ENCODE data around the gene B4GALNT3.

The B4GALNT3 gene

DNA sequence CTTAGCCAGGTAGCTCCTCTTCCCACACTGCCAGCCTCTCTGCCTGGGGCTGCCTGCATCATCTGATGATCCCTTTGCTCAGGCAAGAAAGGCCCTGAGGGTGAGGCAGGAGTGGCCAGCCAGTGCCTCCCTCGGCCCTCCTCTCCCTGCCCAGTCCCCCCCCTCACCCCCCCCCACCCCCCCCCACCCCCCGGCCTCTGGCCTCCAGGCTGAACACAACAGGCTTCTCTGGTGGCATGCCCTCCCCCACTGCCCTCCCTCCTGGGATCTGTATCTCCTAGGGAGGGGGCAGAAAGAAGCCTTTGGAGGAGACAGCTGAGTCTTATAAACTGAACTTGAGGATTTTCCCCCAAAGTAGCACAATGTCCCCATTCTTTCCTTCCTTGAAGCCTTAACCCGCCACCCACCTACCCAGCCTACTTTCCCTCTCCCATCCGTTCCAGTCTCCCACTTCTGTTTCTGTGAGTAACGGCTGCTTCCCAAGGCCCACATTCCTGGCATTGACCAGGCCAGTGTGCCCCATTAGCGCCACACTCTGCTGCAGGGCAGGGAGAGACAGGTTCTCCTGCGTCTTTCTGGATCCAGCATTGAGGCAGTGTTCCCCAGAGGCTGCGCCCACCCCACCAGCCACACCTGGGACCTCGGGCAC lies 82.1 kb downstream of the B4GALNT3 start:
- no peak for FAIRE-seq

DNA sequence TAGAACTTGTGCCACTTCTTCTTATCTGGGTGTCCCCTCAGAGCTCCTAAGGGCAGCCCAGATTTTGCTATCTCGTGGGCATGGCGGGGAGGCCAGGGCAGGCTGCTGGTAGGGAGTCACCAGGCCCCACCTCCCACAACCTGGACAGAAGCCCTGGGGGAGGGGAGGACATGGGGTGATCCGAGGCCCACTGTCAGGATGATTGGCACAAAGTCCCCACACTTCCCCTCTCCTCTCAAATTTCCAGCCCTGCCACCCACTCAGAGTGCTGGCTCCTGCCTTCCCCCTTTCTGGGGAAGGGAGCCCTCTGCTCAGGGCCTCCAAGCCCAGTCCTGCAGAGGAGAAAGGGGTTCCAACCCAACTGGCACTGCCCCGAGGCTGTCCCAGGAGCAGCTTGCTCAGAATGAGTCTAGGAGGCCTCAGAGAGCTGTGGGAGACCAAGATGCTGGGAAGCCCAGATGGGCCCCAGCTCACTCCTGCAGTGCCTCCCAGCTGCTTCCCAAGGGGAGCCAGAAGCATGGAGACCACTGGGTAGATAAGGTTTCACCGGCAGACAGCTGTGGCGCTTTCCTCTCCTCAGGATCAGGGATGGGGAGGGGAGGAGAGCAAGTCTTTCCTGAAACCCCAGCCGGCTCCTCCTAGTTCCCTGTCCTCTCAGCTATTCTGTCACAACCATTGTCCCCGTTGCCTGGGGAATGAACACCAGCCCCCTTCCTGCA lies 82.8 kb downstream of the B4GALNT3 start:
- no peak for FAIRE-seq

DNA sequence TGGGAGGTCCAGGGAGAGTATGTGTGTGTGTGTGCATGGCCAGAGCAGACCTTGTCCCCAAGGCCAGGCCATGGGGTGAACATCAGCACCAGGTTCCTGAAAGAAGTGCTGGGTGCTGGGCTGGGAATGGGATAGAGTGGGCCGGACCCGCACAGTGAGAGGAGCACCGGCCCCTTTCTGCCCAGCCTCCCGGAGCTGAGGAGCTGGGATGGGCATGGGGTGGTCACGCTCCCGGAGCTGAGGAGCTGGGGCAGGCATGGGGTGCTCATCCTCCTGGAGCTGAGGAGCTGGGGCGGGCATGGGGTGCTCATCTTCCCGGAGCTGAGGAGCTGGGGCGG lies 83.3 kb downstream of the B4GALNT3 start:
- no peak for FAIRE-seq

DNA sequence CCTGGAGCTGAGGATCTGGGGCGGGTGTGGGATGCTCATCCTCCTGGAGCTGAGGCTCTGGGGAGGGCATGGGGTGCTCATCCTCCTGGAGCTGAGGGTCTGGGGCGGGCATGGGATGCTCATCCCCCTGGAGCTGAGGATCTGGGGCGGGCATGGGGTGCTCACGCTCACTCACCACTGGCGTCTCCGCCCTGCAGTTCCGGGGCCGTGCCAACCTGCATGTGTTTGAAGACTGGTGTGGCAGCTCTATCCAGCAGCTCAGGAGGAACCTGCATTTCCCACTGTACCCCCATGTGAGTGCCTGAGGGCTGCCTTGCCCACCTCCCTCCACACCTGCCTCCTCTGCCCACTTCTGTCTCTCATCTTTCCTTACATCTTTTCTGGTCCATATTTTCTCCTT lies 84.4 kb downstream of the B4GALNT3 start:
- no peak for FAIRE-seq

DNA sequence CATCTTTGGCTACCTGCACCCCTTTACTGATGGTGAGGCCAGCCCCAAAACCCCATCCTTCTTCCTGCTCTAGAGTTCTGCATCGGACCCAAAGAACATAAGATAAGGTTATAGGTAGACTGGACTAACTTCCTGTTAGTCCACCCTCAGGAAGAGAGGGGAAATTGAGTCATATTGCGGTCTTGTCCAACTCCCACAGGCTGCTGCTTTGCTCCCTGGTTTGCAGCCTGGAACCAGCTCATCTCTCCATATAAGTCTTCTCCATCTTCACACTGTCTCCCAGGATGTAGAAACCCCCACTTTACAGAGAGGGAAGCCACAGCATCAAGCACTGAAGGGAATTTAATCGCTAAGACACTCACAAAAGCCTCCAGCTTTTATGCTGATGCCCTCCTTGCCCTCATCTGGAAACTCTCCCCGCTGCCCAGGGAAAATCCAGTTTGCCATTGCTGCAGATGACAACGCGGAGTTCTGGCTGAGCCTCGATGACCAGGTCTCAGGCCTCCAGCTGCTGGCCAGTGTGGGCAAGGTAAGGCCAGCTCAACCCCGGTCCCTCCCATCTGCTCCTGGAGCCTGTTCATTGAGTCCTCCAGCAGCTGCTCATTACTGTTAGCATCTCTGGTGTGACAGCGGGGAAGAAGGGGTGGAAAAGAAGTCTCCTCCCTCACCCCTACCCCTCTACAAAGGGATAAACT lies 85.3 kb downstream of the B4GALNT3 start:
- FAIRE-seq = no peak

DNA sequence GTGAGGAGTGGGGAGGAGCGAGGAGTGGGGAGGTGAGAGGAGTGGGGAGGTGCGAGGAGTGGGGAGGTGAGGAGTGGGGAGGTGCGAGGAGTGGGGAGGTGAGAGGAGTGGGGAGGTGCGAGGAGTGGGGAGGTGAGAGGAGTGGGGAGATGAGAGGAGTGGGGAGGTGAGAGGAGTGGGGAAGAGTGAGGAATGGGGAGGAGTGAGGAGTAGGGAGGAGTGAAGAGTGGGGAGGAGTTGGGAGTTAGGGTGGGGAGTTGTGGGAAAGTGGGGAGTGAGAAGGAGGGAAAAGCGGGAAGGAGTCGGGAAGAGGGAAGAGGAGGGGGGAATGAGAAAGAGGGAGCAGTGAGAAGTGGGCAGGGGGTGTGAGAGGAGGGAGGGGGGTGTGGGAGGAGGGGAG lies 86.1 kb downstream of the B4GALNT3 start:
- FAIRE-seq = no peak

DNA sequence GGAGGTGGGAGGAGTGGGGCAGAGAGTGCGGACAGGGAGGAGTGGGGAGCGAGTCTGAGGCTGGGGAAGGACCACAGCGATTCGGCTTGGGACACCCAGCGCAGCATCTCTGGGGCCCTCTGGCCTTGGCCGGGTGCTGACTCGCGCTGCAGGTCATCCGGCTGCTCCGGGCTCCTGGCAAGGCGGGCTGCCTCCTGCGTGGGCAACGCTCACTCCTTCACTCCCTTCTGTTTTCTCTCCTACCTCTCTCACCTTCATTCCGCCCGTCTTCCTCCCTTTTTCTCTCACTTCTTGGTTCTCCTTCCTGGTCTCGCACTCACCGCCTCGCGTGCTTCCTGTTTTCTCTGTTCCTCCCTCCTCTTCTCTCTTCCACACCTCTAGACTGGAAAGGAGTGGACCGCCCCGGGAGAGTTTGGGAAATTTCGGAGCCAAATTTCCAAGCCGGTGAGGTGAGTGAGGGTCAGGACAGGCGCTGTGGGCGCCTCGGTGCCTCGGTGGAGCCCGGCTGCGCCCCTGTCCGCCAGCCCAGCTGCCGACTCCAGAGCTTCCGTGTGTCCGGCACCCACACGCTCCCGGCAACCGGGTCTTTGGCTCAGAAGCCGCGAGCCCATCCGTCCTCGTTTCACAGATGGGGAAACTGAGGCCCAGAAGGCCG lies 86.7 kb downstream of the B4GALNT3 start:
- FAIRE-seq = no peak

DNA sequence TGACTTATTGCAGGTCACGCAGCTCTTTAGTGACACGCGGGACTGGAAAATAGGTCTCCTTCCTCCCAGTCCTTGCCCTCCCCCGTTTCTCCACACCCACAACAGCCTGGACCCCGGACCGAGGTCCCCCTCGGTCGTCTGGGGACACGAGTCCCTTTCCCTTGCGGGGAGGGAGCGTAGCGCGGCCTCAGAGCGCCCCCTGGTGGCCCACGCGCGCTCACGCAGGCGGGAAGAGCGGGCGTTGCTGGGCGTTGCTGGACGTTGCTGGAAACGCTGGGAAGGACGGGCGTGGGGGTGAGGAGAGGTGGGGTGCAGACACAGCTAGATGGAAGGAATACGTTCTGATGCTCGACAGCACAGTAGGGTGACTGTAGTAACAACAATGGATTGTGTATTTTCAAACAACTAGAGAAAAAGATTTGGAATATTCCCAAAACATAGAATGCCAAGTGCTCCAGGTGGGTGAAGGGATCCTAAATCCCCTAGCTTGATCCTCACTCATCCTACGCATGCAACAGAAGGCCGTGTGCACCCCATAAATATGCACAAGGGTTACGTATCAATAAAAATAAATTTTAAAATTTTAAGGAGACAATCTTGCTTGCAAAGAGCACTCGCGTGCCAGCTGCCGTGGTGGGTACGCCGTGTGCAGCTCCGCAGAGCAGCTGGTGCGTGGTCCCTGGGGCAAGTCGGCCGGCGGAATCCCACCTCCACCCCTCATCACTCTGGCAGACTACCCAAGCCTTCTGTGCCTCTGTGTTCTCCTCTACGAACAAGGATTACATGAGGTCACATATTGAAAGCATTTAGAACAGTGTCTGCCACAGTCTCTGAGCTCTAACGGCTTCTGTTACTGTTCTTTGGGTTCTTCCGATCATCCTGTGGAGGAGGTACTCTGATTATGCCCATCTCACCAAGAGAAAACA lies 87.4 kb downstream of the B4GALNT3 start:
- FAIRE-seq = no peak

DNA sequence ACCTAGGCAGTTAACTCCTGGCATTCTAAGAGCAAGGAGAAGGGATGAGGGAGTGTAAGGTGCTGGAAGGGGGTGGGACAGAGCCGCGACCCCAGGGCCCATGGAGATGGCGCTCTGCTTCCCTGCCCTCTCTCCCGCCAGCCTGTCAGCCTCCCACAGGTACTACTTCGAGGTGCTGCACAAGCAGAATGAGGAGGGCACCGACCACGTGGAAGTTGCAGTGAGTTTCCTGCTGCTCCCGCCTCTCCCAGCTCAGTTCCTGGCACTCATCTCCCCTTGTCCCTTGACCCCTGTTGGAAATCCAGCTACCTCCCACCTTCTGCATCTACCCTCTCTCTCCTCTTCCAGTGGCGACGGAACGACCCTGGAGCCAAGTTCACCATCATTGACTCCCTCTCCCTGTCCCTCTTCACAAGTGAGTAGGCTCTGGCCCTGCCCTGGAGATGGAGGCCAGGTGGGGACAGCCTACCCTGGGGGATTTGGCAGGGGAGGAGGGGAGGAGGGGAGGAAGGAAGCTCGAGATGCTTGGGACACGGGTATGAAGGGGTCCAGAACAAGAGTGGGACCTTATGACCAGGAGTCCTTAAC lies 88.2 kb downstream of the B4GALNT3 start:
- no peak for FAIRE-seq

DNA sequence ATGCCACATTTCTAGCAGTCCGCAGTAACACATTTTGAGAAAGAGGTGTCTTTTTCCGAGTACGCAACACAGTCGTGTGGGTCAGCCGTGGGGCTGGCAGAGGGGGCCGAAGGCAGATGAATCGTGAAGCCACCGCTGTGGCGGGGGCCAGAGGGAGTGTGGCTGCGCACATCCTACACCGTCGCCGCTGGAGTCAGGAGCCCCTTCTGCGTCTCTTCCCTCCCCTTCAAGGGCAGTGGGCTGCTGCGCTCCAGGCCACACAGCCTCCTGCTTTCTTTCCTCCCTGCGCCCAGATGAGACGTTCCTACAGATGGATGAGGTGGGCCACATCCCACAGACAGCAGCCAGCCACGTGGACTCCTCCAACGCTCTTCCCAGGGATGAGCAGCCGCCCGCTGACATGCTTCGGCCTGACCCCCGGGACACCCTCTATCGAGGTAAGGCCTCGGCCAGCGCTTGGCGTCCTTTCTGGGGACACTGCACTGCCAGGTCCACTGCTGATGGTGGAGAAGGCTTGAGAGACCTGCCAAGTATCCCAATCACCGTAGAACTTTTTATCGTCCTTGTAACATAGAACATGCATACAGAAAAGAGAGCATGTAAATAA lies 89.8 kb downstream of the B4GALNT3 start:
- FAIRE-seq = no peak

DNA sequence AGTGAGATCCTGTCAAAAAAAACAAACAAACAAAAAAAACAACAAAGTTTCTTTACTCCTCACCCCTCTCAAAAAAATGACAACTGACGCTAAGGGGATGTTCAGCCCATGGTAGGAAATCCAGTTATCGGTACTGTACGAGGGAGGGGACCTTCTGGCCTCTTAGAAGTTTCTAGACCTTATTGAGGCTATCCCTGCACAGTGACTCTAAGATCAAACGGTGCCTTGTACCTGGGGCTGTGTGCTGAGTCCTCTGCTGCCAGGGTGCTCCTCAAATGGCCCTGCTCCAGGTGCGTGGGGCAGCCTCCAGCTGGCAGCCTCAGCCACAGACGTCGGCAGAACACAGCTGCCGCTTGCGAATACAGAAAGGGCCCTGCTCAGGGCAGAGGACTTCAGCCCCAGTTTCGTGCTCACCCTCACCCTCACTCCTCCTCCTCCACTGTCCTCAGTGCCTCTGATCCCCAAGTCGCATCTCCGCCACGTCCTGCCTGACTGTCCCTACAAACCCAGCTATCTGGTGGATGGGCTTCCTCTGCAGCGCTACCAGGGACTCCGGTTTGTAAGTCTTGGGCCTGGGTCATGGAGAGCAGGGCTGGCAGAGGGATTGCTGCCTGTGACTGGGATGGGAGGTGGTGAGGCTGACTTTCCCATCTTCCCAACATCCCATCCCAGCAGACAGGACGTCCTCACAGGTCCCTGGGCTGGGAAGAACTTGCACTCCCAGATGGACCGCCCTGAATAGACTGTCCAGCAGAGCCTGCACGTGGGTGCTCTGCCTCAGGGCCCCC lies 90.9 kb downstream of the B4GALNT3 start:
- no peak for FAIRE-seq

DNA sequence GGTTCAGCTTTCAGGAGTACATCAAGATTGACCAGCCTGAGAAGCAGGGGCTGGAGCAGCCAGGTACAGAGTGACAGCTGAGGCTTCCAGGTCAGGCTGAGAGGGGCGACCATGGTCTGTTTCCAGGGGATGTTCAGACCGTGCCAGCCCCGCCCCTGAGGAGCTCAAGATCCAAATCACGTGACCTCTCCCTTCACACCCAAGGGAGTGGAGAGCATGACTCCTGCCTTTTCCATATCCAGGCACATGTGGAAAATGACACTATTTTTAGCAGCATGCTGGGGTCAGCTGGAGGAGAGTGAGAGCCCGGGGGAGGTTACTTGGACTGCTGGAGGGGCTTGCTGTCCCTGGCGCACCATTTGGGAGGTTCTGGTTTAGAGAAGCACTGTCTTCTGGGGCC lies 92.7 kb downstream of the B4GALNT3 start:
- FAIRE-seq = no peak

DNA sequence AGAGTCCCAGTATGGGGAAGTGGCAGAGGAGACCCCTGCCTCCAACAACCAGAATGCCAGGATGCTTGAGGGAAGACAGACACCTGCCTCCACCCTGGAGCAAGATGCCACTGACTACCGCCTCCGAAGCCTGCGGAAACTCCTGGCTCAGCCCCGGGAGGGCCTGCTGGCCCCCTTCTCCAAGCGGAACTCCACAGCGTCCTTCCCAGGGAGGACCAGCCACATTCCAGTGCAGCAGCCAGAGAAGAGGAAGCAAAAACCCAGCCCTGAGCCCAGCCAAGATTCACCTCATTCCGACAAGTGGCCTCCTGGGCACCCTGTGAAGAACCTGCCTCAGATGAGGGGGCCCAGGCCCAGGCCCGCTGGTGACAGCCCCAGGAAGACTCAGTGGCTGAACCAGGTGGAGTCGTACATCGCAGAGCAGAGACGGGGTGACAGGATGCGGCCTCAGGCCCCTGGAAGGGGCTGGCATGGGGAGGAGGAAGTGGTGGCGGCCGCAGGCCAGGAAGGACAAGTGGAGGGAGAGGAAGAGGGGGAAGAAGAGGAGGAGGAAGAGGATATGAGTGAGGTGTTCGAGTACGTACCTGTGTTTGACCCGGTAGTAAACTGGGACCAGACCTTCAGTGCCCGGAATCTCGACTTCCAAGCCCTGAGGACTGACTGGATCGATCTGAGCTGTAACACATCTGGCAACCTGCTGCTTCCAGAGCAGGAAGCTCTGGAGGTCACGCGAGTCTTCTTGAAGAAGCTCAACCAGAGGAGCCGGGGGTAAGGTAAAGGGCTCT lies 93.7 kb downstream of the B4GALNT3 start:
- FAIRE-seq = no peak

DNA sequence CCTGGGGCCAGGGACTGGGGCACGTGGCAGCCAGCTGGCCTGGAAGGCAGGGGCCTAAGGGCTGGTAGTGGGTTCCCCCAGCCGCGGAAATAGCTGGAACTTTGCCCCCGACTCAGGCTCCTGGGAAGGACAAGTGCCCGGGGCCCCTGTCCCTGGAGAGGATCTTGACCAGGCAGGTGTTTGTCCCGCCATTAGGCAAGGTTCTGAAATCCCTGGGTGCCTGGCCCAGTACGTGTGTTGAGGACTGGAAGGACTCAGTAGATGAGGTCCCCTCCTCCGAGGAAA lies 94.2 kb downstream of the B4GALNT3 start:
- no peak for FAIRE-seq

DNA sequence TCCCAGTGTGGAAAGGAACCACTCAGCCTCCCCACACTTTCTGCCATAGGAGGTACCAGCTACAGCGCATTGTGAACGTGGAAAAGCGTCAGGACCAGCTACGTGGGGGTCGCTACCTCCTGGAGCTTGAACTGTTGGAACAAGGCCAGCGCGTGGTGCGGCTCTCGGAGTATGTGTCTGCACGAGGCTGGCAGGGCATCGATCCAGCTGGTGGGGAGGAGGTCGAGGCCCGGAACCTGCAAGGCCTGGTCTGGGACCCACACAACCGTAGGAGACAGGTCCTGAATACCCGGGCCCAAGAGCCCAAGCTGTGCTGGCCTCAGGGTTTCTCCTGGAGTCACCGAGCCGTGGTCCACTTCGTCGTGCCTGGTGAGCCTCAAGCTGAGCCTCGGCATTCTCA lies 96.8 kb downstream of the B4GALNT3 start:
- no peak for FAIRE-seq

DNA sequence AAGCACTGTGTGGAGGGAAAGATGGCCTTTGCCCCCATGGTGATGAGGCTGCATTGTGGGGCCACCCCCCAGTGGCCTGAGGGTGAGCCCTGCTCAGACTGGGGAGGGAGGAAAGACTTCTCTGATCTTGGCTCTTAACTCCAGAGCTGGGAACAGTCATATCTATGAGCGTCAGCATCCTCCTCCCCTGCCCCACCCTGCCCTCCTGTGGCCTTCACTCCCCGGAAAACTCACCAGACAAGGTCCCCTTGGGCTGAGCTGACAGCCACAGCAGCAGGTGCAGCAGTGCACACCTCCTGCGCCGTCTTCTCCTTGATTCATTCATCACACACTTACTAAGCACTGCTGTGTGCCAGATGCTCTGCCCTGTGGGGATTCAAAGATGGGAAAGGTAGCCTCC lies 98.8 kb downstream of the B4GALNT3 start:
- no peak for FAIRE-seq

DNA sequence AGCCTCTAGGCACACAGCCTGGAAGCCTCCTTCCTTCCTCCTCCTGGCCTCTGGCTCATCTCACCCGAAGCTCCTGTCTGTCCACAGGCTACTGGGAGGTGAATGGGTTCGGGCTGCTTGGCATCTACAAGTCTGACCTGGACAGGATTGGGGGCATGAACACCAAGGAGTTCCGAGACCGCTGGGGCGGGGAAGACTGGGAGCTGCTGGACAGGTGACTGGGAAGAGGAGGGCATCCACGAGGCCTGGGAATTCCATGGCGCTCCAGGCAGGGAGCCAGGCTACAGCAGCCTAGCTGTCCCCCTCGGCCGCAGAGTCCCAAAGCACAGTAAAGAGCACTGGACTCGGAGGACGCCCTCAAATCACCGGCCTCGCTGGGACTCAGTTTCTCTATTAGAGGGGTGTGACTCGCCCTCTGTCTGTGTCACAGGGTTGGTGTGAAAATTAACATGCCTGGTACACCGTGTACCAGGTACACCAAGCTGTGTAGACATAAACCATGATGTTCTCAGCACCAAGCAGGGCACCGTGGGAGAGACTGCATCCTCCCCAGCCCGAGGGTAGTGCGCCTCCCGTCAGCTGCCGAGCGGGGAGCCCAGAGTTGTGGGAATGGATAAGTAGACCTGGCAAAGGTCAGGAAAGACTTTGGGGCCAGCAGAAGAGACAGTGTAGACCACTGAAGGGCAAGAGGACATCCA lies 99.6 kb downstream of the B4GALNT3 start:
- FAIRE-seq = no peak

DNA sequence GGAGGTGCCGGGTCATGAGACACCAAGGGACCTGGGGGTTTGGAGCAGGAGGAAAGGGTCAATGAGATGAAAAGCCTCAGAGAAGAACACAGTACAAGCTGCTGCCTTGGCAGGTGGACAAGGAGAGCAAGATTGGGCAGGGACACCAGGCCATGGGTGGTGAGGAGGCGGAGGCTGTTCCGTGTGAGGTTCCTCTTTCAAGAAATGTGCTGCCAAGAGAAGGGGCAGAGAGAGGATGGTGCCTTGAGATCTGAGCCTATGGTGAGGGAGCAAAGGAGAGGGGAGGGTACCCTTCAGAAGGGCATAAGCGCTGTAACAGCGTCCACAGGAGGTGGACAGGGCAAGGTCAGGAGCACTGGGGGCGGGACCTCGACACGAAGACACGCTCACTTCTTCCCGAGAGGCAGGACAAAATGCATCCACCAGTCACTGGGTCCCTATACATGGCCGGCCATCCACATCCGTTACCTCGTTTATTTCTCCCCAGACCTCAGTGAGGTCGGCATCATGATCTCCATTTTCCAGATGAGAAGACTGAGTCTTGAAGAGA lies 100.2 kb downstream of the B4GALNT3 start:
- no peak for FAIRE-seq

DNA sequence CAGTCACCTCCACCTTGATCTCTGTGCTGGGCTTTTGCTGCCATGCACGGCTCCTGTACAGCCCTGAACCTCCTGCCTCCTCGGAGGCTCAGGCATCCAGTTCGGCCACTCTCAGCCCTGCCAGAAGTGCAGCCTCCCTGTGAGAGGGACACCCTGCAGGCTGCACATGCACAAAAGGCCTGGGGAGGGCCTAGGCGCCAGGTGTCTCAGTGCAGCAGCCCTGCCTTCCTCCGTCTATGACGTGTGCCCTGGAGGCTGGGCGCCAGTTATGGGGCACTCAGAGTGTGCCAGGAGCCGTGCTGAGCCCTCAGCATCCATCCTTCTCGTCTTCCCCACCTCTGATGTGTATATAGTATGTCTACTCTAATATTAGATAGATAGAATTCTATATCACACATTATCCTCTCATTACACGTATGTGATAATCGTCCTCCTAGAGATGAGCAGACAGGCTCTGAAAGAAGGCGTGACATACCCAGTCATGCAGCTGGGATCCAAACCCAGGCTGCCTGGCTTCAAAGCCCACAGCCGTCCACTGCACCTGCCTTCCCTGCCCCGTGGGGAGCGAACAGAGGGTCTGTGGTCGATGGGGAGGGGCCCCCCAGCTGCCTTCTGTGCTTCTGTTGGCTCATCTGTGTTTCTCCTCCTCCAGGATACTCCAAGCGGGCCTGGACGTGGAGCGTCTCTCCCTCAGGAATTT lies 101.1 kb downstream of the B4GALNT3 start:
- FAIRE-seq = no peak

Data from islet of Langerhans (tissue), 1 donor.